ENCODE data around the gene RASGRP3.

- TF ChIP-seq, protein P1, sequence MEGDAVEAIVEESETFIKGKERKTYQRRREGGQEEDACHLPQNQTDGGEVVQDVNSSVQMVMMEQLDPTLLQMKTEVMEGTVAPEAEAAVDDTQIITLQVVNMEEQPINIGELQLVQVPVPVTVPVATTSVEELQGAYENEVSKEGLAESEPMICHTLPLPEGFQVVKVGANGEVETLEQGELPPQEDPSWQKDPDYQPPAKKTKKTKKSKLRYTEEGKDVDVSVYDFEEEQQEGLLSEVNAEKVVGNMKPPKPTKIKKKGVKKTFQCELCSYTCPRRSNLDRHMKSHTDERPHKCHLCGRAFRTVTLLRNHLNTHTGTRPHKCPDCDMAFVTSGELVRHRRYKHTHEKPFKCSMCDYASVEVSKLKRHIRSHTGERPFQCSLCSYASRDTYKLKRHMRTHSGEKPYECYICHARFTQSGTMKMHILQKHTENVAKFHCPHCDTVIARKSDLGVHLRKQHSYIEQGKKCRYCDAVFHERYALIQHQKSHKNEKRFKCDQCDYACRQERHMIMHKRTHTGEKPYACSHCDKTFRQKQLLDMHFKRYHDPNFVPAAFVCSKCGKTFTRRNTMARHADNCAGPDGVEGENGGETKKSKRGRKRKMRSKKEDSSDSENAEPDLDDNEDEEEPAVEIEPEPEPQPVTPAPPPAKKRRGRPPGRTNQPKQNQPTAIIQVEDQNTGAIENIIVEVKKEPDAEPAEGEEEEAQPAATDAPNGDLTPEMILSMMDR (IDR thresholded peaks at IDR 0.05), result no peak
- no peak for TF ChIP-seq POLR2AphosphoS5 (IDR thresholded peaks at IDR 0.05)
- no peak for TF ChIP-seq POLR2A (IDR thresholded peaks at IDR 0.05)
Observed at GRCh38 chr2:33579227-33579626, 102.8 kb downstream of the RASGRP3 start.
